T-helper 9 cell (primary cell): ENCODE measurements around the gene TUT7.

Experiments used
- DNase-seq: peaks from one replicate; pipeline ENCODE4 v3.0.0-alpha.2; 2020

TUT7 gene

DNA sequence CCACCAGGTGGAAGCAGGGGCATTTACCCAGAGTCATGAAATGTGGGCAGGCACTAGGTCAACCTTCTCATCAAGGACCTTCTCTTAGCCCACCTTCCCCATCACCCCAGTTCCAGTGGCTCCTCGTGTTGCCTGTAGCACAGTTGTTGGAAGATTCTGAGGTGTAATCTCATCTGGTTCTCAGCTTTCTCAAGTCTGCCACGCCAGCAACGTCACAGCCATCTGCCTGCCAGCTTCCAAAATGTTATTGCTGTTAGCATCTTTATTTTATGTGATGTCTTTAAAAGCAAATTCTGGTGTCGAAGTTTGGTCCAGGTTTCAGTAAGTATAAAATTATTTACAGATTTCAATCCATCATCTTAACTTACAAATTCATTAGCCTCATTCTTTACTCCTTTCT, 105.5 kb downstream of the TUT7 start:
- DNase-seq: no peak

DNA sequence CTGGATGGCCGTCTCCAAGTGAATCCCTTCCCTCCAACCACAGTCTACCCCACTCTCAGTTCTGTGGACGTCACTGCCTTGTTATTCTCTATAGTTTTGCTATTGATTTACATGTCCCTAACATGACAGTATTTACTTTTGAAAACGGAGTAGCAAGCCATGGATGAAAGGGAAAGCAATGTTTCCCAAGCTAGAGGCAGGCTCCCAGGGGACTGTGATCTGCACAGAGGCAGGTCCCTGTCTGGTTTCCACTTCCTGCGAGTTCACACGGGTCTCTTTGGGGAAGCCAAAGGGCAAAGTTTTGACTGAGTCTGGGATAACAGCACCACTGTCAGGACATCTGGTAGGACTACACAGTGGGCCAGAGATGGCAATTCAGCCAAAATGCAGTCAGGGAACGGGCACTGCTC, 107.5 kb downstream of the TUT7 start:
- DNase-seq: no peak

DNA sequence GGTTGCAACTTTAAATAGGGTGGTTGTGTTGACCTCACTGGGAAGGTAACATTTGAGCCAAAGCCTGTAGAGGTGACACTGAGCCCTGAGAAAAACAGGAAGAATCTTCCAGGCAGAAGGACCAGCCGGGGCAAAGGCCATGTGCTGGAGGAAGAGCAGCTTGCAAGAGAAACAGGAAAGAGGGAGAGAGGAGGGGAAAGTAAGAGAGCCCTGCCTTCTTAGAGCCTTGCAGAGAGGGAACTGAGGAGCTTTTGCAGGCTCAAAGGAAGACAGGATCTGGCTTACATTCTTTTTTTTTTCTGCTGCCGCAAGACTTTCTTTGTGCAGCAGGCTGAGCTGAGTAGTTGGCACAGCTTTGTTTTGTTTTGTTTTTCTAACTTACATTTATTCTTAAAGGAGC, 112.1 kb downstream of the TUT7 start:
- DNase-seq: no peak

DNA sequence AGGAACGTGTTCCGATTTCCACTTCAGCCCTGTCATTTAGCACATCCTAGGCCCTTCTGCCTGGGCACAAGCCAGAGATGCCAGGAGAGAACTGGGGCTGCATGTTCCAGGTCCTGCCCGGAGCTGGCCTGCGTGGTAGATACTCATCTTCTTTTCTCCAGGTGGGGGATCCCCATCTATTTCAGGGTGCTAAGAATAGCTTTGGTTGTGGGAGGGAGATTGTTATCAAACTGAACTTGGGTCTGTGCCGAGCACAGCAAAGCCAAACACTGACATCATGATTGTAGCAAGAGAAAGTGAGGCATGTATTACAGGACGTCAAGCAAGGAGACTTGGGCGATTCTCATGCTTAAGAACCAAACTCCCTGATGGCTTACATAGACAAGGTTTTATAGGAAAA, 113.0 kb downstream of the TUT7 start:
- DNase-seq: no peak

DNA sequence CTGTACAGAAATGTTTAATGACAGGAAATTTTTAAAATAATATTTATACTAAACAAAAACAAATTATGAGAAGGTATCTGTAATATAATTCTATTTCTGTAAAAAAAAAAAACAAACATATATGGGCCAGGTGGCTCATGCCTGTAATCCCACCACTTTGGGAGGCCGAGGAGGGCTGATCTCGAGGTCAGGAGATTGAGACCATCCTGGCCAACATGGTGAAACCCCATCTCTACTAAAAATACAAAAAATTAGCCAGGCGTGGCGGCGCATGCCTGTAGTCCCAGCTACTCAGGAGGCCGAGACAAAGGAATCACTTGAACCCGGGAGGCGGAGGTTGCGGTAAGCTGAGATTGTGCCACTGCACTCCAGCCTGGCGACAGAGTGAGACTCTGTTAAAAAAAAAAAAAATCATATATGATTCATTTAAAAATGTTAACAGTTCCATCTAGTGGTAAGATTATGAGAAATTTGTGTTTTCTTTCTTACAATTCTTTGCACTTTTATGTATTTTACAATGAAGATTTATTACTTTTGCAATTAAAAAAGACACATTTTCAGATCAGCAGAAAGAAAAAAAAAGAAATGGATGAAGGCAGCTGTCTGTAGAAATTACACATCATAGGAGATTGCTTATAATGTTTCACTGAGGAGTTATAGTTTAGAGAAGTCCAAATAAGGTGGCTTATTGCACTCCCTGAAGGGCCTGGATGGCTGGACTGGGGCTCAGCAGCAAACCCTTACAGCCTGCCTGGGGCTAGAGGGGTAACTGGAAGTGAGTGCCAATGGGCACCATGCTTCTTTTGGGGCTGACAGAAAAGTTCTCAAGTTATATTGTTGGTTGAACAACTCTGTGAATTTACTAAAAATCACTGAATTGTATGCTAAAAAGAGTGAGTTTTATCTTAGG, 115.1 kb downstream of the TUT7 start:
- DNase-seq: no peak
